H1 (cell line): ENCODE measurements around the gene ARHGAP6. TPM values are rescaled to one million over a fixed set of nuclear protein-coding genes. Genes with fewer than 3 reads are reported as not detected.

Experiments used
- USF2 ChIP-seq: IDR thresholded peaks from 2 replicates; pipeline ENCODE4 v1.6.1; 2011; ENCODE audit warnings: low read length, improper control_type of control experiment
- polyA plus RNA-seq, 7 experiments: library from polyadenylated mRNA; depleted of rRNA in 3 of 7; stranded (reverse) in 5 of 7; unstranded in 2 of 7; fragments of >200 nt in 5 of 7; fragments of 200-250 nt in 2 of 7; gene quantifications; 1 replicate in 5 of 7; 2 replicates in 1 of 7; 4 replicates in 1 of 7; pipeline versions ENCODE4 v1.2.1 to v1.2.3, GENCODE V29; 2011 to 2013; ENCODE audit warnings: missing spikeins in 2 of 7, mixed read lengths in 2 of 7
- total RNA-seq: library from RNA; stranded (reverse); fragmentation: NEBNext Ultra II Directional; extraction: Animal tissue kit (Norgen Biotek cat#: 25700); gene quantifications from 2 replicates; pipeline ENCODE4 v1.2.1, GENCODE V29; 2021

The ARHGAP6 gene
- total and polyA plus RNA-seq, 2 of the 8 experiments (the other 6 are each of a cell fraction or from before 2014, with no cell fraction given), result 0.35 to 0.82 TPM

- no peak for TF ChIP-seq USF2
These were observed 68.2 kb downstream of the ARHGAP6 start (continued) for GRCh38 chrX:11597479-11597878.
